NCI-H2107 (cell line): ENCODE results near the gene MOB4.
"Not testable (repeated sequence)": the region's sequence is repeated elsewhere in the genome, so short reads cannot be mapped to it uniquely, and the experiment has no call there.

Source experiments
- DNase-seq: peaks from one replicate; lab custom pipeline; 2025; lab: John Stamatoyannopoulos, UW

Gene MOB4

DNA sequence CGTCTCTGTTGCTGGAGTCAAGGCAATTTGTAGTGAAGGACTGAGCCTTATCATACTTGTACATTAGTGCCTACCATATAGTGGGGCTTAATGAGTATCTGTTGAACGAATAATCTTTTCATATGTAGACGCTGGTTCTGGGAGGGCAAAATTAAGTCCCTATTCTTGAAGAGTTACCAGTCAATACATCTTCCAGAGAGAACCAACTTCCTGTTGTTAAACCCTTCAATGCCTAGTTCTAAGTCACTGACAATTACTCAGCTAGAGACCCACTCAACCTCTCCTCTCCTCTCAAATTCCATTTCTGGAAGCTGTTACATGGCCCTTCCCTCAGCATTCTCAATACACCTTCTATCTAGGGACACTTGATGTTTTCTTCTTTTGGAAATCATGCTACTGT, 1.1 kb upstream of the MOB4 start:
- DNase-seq: no peak

DNA sequence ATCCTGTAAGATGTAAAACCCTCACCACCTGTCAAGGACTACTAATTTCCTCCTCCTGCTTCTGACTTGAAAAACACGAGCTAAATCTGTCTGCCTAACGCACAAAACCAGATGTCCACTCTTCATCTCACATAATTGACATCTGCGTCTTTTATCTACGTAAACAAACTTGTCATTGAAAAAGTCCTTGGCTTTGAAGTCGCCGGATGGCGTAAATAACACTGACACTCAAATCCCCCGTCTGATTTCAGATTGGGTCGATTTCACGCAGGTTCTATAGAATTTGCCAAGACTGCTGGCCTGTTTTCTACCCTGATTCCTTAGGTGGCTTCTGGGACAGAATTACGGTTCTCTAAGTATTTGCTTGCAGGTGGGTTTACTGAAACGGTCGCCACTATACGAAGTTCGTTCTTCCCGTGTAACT, 539 bp upstream of the MOB4 start:
- no peak for DNase-seq

- DNase-seq: no peak
Observed at GRCh38 chr2:197516393-197516761, 511 bp downstream of the MOB4 start.

GRCh38 chr2:197517150-197517549, 1.3 kb downstream of the MOB4 start:
- DNase-seq: no peak

DNA sequence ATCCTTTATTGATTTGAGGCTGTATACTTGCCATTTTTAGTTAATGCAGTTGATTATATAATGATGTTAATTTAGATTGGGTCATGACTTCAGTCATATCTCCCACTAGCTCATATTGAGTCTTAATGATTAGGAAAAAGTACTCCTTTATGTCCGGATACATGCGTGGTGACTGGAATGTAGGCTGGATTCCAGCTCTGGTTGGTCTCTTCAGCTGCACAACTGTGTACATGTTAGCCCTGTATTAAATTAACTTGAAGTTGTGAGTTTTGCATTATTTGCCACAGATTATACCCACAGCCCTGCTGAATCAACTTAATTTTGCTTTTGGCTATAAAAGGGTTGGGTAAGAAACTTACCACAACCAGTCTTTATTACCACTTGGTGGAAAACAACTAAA, 22.5 kb downstream of the MOB4 start:
- no peak for DNase-seq

- DNase-seq: no peak
Observed at GRCh38 chr2:197539734-197540133, 23.9 kb downstream of the MOB4 start.

DNA sequence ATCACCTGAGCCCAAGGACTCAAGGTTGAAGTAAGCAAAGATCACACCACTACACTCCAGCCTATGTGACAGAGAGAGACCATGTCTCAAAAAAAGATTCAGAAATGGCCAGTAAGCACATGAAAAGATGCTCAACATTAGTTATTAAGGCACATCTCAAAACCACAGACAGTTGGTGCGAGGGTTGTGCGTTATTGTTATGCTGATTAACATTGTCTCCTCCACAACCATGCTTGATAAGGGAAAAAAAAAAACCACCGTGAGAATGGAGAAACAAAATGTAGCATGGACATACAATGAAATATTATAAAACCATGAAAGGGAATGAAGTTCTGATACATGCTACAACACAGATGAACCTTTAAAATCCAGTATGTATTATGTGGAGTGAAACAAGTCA, 27.3 kb downstream of the MOB4 start:
- DNase-seq: no peak

- DNase-seq: no peak
Observed at GRCh38 chr2:197547163-197547900, 31.5 kb downstream of the MOB4 start.

DNA sequence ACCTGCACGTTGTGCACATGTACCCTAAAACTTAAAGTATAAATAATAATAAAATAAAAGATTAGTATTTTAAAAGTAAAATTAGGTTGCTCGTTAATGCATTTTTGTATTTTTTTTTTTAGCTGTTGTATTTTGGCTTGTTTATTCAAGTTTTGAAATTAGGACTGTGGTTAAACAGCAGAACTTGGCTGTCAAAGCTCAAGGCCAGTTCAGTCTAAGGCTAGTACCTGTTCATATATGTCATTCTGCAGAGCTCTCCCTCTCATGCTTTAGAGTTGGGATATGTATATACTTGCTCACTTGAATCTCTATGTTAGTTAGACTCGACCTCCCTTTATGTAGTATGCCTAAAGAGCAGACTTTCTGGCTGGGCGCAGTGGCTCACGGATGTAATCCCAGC, 32.7 kb downstream of the MOB4 start:
- no peak for DNase-seq

GRCh38 chr2:197551260-197551659, 35.4 kb downstream of the MOB4 start:
- not testable (repeated sequence) for DNase-seq

GRCh38 chr2:197555467-197555866, 39.6 kb downstream of the MOB4 start:
- no peak for DNase-seq

GRCh38 chr2:197556456-197556855, 40.6 kb downstream of the MOB4 start:
- no peak for DNase-seq

- no peak for DNase-seq
Observed at GRCh38 chr2:197558393-197558792, 42.5 kb downstream of the MOB4 start.

DNA sequence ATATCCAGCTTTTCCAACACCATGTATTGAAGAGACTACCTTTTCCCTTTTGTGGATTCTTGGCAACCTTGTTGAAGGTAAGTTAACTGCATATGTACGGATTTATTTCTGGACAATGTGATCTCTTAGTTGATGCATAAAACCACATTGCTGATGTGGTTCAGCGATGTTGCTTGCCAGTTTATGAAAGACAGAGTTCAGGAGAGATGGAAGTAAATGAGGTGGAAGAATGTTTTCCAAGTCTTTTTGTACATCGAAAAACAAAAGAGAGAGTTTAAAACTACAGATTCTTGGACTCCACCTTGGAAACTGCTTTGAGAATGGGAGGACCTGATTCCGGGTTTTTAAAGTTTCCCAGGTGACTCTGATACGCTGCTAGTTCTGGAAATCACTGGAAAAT, 43.8 kb downstream of the MOB4 start:
- no peak for DNase-seq

GRCh38 chr2:197560146-197560665, 44.3 kb downstream of the MOB4 start:
- no peak for DNase-seq

DNA sequence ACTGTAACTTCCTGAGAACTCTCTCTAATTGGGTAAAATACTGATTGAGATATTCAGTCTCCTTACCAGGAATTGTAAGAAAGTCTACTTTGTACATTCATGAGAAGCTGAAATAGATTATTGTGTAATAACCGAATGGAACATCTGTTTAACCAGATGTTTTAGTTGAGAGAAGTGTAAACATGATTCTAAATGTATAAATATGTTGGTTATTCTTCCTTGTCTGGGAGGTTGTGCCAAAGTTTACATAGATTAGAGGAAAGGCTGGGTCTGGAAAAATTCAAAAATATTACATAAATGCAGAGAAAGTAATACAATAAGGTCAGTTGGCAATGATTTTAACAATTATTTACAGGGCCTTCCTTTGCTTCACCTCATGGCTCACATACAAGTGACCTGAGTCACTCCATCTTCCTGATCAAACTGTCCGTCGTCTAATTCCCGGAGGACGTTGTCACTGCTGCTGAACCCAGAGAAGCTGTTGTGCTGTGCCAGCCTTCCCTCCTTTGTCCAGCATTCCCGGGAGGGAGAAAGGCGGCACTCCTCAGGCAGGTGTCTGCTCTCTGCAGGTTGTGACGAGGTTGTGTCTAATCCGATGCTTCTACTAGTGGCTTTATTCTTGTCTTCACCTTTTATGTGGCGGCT, 55.9 kb downstream of the MOB4 start:
- DNase-seq: no peak

GRCh38 chr2:197573608-197574007, 57.7 kb downstream of the MOB4 start:
- no peak for DNase-seq

GRCh38 chr2:197575987-197576386, 60.1 kb downstream of the MOB4 start:
- DNase-seq: no peak

- no peak for DNase-seq
Observed at GRCh38 chr2:197576631-197577030, 60.8 kb downstream of the MOB4 start.

- no peak for DNase-seq
Observed at GRCh38 chr2:197577446-197577845, 61.6 kb downstream of the MOB4 start.

GRCh38 chr2:197578294-197578693, 62.4 kb downstream of the MOB4 start:
- DNase-seq: not testable (repeated sequence)

DNA sequence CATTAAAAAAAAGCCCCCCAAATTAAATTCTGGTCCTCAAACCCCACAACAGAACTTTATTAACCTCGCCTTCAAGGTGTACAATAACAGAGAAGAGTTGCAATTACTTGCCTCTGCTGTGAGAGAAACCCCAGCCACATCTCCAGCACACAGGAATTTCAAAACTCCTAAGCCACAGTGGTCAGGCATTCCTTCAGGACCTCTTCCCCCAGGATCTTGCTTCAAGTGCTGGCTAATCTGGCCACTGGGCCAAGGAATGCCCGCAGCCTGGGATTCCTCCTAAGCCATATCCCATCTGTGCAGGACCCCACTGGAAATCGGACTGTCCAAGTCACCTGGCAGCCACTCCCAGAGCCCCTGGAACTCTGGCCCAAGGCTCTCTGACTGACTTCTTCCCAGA, 64.3 kb downstream of the MOB4 start:
- not testable (repeated sequence) for DNase-seq

DNA sequence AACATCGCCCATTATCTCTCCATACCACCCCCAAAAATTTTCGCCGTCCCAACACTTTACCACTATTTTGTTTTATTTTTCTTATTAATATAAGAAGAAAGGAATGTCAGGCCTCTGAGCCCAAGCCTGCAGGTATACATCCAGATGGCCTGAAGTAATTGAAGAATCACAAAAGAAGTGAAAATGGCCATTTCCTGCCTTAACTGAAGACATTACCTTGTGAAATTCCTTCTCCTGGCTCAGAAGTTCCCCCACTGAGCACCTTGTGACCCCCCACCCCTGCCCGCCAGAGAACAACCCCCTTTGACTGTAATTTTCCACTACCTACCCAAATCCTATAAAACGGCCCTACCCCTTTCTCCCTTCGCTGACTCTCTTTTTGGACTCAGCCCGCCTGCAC, 71.4 kb downstream of the MOB4 start:
- DNase-seq: not testable (repeated sequence)
